Liver (tissue), 9 donors: ENCODE data around the gene ACAD9. TPM values are rescaled to one million over a fixed set of nuclear protein-coding genes. Genes with fewer than 3 reads are reported as not detected.

Source experiments
- DNase-seq: peaks from one replicate; pipeline ENCODE4 v3.0.0-alpha.2; 2017; ENCODE audit warnings: low spot score
- H3K27ac ChIP-seq, 2 donors: one replicate each; pipeline ENCODE4 v1.7.0; 2013; ENCODE audit warnings: inconsistent platforms in 2 of 2, low read length in 2 of 2, control low read depth in 1 of 2, low read depth in 1 of 2, mild to moderate bottlenecking in 1 of 2
- H3K27me3 ChIP-seq, 4 donors: one replicate each; pipeline versions ENCODE4 v1.6.1 to v1.7.0; 2013; ENCODE audit warnings: low read length in 3 of 4, inconsistent platforms in 1 of 4, mild to moderate bottlenecking in 1 of 4, moderate library complexity in 1 of 4; ENCODE audit not compliant: control insufficient read depth in 4 of 4, insufficient read depth in 4 of 4
- H3K36me3 ChIP-seq, 4 donors: one replicate each; pipeline versions ENCODE4 v1.6.1 to v1.7.0; 2013; ENCODE audit warnings: low read length in 3 of 4, mild to moderate bottlenecking in 3 of 4, low read depth in 1 of 4, moderate library complexity in 1 of 4; ENCODE audit not compliant: control insufficient read depth in 4 of 4, insufficient read depth in 3 of 4
- H3K4me1 ChIP-seq, 4 donors: one replicate each; pipeline versions ENCODE4 v1.6.1 to v1.7.0; 2013; ENCODE audit warnings: low read length in 3 of 4, mild to moderate bottlenecking in 3 of 4, moderate library complexity in 1 of 4; ENCODE audit not compliant: control insufficient read depth in 4 of 4, insufficient read depth in 4 of 4
- H3K4me3 ChIP-seq, 3 donors: one replicate each; pipeline versions ENCODE4 v1.6.1 to v1.7.0; 2013; ENCODE audit warnings: low read length in 3 of 3, control low read depth in 1 of 3, low read depth in 1 of 3, mild to moderate bottlenecking in 1 of 3
- H3K9ac ChIP-seq, 2 donors: one replicate each; pipeline ENCODE4 v1.7.0; 2013; ENCODE audit warnings: low read length in 2 of 2, mild to moderate bottlenecking in 2 of 2, moderate library complexity in 2 of 2, control low read depth in 1 of 2, low read depth in 1 of 2
- H3K9me3 ChIP-seq, 4 donors: one replicate each; pipeline versions ENCODE4 v1.6.1 to v1.7.0; 2013; ENCODE audit warnings: low read length in 3 of 4; ENCODE audit not compliant: control insufficient read depth in 4 of 4
- ATF3 ChIP-seq: IDR thresholded peaks from 2 replicates; pipeline ENCODE4 v1.6.1; 2016; ENCODE audit warnings: antibody characterized with exemption
- CTCF ChIP-seq: fragments of 150-350 bp; IDR thresholded peaks from 2 replicates; pipeline ENCODE4 v1.5.1; 2017; ENCODE audit warnings: improper control_type of control experiment, low read depth, low read length; ENCODE audit not compliant: missing input control
- EGR1 ChIP-seq, 2 donors: IDR thresholded peaks; 2 replicates each; pipeline ENCODE4 v1.6.1; 2016 to 2018; ENCODE audit warnings: antibody characterized with exemption in 2 of 2, low read depth in 2 of 2
- FOXA1 ChIP-seq: IDR thresholded peaks from 2 replicates; pipeline ENCODE4 v1.6.1; 2016; ENCODE audit warnings: antibody characterized with exemption
- FOXA2 ChIP-seq: IDR thresholded peaks from 2 replicates; pipeline ENCODE4 v1.6.1; 2016; ENCODE audit warnings: antibody characterized with exemption
- GABPA ChIP-seq, 2 donors: IDR thresholded peaks in 1 of 2; conservative IDR thresholded peaks in 1 of 2; 2 replicates each; pipeline ENCODE4 v1.6.1; 2016; ENCODE audit warnings: antibody characterized with exemption in 2 of 2, mild to moderate bottlenecking in 1 of 2, moderate library complexity in 1 of 2
- HNF4A ChIP-seq, 2 donors: conservative IDR thresholded peaks; 2 replicates each; pipeline ENCODE4 v1.6.1; 2016; ENCODE audit warnings: antibody characterized with exemption in 2 of 2, mild to moderate bottlenecking in 2 of 2
- HNF4G ChIP-seq: IDR thresholded peaks from 2 replicates; pipeline ENCODE4 v1.6.1; 2016; ENCODE audit warnings: antibody characterized with exemption
- JUND ChIP-seq, 2 donors: IDR thresholded peaks; 2 replicates each; pipeline ENCODE4 v1.6.1; 2016; ENCODE audit warnings: antibody characterized with exemption in 2 of 2
- RAD21 ChIP-seq, 2 donors: IDR thresholded peaks; 2 replicates each; pipeline ENCODE4 v1.6.1; 2016; ENCODE audit warnings: antibody characterized with exemption in 2 of 2, mild to moderate bottlenecking in 2 of 2
- REST ChIP-seq: IDR thresholded peaks from 2 replicates; pipeline ENCODE4 v1.6.1; 2016; ENCODE audit warnings: antibody characterized with exemption, mild to moderate bottlenecking
- RXRA ChIP-seq, 2 donors: IDR thresholded peaks; 2 replicates each; pipeline ENCODE4 v1.6.1; 2017 to 2018; ENCODE audit warnings: antibody characterized with exemption in 2 of 2, mild to moderate bottlenecking in 1 of 2
- SP1 ChIP-seq: IDR thresholded peaks from 2 replicates; pipeline ENCODE4 v1.6.1; 2018; ENCODE audit warnings: antibody characterized with exemption, mild to moderate bottlenecking
- YY1 ChIP-seq: IDR thresholded peaks from 2 replicates; pipeline ENCODE4 v1.6.1; 2016; ENCODE audit warnings: antibody characterized with exemption, mild to moderate bottlenecking
- ZBTB33 ChIP-seq: IDR thresholded peaks from 2 replicates; pipeline ENCODE4 v1.6.1; 2016; ENCODE audit warnings: antibody characterized with exemption
- WGBS: extraction: QIAGEN DNeasy Blood & Tissue Kit; methylation state at CpG from one replicate; pipeline ENCODE4 v1.1.7; 2013; 5-methylcytosine and 5-hydroxymethylcytosine counted together
- polyA plus RNA-seq, 2 donors: library from polyadenylated mRNA; stranded (reverse) in 1 of 2; unstranded in 1 of 2; fragments of 200-250 nt in 1 of 2; fragments of >200 nt in 1 of 2; fragmentation: Nextera tagmentation in 1 of 2; extraction: Ambion mirVana in 1 of 2; gene quantifications; one replicate each; pipeline versions ENCODE4 v1.2.1 to v1.2.3, GENCODE V29; 2013 to 2015
- total RNA-seq, 2 donors: library from RNA; depleted of rRNA; stranded (reverse); fragments of >200 nt; gene quantifications; one replicate each; pipeline ENCODE4 v1.2.3, GENCODE V29; 2014
- donor health status: healthy.
- donor health status: healthy.
- donor health status: healthy.
- donor health status: healthy.
- donor health status: healthy.

The ACAD9 gene
- total and polyA plus RNA-seq, 4 donors = 18.3 to 35.8 (median 27.2) TPM

- TF ChIP-seq ZBTB33 = no peak
Measured at GRCh38 chr3:128861491-128861890, 17.9 kb upstream of the ACAD9 start (continued).

GRCh38 chr3:128863560-128863959 is 15.9 kb upstream of the ACAD9 start:
- no peaks in the 10 kb centered on the region for H3K36me3 ChIP-seq
- TF ChIP-seq FOXA1 (no peak), RAD21 (IDR thresholded peaks at IDR 0.05) (no peak), ZBTB33 (no peak), JUND (IDR thresholded peaks at IDR 0.05) (no peak), ATF3 (no peak), REST (no peak), CTCF (no peak), EGR1 (IDR thresholded peaks at IDR 0.05; ENCODE audit: low read depth in 2 of 2) (no peak), GABPA (IDR thresholded peaks at IDR 0.05 in 1 of 2, conservative IDR thresholded peaks at IDR 0.05 in 1 of 2) (no peak), YY1 (no peak), HNF4G (no peak), HNF4A (conservative IDR thresholded peaks at IDR 0.05) (no peak), RXRA (IDR thresholded peaks at IDR 0.05) (no peak), FOXA2 (no peak), SP1 (no peak)
- H3K4me3 ChIP-seq = no peak overlapping the region
- no peak overlapping the region for H3K9ac ChIP-seq
- DNase-seq = no peak
- WGBS = 84% methylated on average over 3 of the region's 3 CpGs
- H3K4me1 ChIP-seq = no peaks in the 10 kb centered on the region
- H3K27ac ChIP-seq = no peak overlapping the region
- no peaks in the 10 kb centered on the region for H3K27me3 ChIP-seq
- peaks cover 0 to 17% (median 7%) of the 10 kb centered on the region in 4 donors for H3K9me3 ChIP-seq
